Neural progenitor cell (in vitro differentiated cells): Measurements from ENCODE around the gene OR10V1.

ENCODE experiments used
- CTCF ChIP-seq: fragments of 200-600 bp; sonication (generic); IDR thresholded peaks from 2 replicates; pipeline ENCODE4 v1.5.1; 2017; ENCODE audit warnings: antibody characterized with exemption, mild to moderate bottlenecking
- EZH2phosphoT487 ChIP-seq: fragments of 200-600 bp; sonication (generic); IDR thresholded peaks from 2 replicates; pipeline ENCODE4 v1.6.1; 2017; ENCODE audit warnings: antibody characterized with exemption

- TF ChIP-seq CTCF (no peak), EZH2phosphoT487 (no peak)
Measured at GRCh38 chr11:59705294-59705693, 8.4 kb downstream of the OR10V1 start.
